Embryonic facial prominence (tissue), 1 donor: Measurements from ENCODE around the gene ATP13A5.

Source experiments
- DNase-seq: peaks from one replicate; pipeline ENCODE4 v3.0.0-alpha.2; 2016; ENCODE audit errors: extremely low spot score

Gene ATP13A5, protein sequence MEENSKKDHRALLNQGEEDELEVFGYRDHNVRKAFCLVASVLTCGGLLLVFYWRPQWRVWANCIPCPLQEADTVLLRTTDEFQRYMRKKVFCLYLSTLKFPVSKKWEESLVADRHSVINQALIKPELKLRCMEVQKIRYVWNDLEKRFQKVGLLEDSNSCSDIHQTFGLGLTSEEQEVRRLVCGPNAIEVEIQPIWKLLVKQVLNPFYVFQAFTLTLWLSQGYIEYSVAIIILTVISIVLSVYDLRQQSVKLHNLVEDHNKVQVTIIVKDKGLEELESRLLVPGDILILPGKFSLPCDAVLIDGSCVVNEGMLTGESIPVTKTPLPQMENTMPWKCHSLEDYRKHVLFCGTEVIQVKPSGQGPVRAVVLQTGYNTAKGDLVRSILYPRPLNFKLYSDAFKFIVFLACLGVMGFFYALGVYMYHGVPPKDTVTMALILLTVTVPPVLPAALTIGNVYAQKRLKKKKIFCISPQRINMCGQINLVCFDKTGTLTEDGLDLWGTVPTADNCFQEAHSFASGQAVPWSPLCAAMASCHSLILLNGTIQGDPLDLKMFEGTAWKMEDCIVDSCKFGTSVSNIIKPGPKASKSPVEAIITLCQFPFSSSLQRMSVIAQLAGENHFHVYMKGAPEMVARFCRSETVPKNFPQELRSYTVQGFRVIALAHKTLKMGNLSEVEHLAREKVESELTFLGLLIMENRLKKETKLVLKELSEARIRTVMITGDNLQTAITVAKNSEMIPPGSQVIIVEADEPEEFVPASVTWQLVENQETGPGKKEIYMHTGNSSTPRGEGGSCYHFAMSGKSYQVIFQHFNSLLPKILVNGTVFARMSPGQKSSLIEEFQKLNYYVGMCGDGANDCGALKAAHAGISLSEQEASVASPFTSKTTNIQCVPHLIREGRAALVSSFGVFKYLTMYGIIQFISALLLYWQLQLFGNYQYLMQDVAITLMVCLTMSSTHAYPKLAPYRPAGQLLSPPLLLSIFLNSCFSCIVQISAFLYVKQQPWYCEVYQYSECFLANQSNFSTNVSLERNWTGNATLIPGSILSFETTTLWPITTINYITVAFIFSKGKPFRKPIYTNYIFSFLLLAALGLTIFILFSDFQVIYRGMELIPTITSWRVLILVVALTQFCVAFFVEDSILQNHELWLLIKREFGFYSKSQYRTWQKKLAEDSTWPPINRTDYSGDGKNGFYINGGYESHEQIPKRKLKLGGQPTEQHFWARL

DNA sequence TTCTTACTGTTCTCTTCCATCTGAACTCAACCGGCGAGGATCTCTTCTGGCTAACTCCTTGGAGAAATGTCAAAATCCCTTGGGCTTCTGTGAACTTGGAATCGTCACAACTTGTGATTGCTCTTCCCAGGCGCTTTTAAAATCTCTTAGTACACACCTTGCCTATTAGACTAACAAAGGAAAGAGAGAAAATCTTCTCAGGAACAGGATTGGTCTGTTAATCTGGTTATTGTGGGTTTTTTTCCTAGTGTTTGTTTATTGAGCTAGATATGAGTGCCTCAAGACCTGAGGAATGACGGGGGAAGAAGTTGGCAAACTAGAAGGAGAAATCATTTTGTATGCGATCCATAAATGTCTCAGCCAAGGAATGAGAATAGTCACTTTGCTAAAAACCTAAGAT is at the start of gene ATP13A5:
Gene ATP13A5 (minus strand): TSS at position 48 of the 400 bp plus-strand sequence. CDS start 28 bp downstream, at position 20.
- no peak for DNase-seq

DNA sequence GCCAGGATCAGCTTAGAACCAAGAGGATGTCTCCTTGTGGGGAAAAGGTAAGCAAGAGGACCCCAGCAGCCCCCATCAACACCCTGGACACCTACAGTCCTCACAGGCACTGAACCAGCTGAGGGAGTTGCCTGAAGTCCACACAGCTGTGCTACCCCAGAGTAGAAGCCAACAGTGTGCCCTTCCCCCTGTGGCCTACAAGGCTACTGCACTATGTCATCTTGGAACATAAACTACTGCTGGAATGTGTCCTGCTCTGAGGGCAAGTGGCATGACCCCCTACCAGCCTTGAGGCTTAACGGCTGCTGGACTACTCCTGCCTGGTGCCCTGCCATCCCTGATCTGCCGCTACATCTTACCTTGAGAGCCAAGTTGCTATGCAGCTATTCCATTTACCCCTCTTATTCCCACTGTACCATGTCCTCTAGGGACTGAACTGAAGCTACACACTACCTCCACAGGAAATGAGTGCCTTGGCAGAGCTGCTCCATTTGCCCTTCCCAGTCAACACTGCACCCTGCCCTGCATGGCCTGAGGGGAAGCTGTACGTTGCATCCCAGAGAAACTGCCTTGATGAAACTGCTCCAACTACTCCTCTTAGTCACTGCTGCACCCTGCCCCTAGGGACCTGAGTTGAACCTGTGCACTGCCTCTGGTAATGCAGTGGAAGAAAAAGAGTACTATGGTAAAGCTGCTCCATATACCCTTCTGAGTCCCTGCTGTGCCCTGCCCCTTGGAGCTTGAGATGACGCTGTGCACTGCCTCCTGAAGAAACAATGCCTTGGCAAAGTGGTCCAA is 40.2 kb upstream of the ATP13A5 start:
- DNase-seq: no peak

DNA sequence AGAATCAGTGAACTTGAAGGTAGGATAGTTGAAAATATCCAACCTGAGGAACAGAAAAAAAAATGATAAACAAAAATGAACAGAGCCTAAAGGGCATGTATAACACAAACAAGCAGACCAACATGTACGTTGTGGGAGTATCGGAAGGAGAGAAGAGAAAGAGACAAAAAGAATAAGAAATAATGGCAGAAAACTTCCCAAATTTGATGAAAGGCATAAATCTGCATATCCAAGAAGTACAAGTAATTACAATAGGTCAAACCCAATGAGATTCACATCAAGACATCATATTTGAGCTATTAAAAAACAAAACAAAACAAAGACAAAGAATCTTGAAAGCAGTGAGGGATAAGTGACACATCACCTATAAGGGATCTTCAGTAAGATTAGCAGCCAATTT is 38.1 kb upstream of the ATP13A5 start:
- no peak for DNase-seq

DNA sequence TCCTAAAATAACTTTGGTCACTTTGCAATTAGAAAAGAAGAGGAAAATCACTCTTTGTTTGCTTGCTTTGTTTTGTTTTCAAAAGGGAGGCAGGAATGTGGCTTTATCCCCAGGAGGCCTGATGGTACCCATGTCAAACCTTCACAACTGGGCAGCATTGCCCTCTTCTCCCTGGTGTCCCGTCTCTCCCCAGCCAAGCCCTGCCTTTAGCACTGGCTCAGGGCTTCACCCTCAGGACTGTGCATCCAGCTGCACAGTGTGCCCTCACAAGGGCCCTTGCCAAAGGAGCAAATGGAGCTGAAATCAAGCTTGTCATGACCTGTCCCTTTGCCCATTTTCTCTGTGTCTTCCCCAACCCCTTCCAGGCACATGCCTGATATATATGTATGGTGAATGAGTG is 29.1 kb upstream of the ATP13A5 start:
- DNase-seq: no peak

DNA sequence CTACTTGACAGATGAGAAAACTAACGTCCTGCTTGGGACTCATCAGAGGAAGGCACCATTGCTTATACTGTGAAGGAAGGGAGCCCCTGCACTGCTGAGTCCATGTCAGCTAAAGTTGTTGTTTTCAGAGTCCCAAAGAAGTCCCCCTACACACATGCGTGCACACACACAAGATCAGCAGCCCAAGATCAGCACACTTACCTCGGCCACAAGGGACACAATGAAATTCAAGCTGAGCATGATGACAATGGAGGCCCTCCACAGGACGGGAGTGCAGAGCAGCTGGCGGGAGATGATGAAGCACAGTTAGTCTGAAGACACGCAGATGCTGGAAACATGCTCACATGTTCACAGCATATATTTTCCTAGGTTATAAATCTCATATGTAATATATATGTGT is 28.6 kb upstream of the ATP13A5 start:
- no peak for DNase-seq

DNA sequence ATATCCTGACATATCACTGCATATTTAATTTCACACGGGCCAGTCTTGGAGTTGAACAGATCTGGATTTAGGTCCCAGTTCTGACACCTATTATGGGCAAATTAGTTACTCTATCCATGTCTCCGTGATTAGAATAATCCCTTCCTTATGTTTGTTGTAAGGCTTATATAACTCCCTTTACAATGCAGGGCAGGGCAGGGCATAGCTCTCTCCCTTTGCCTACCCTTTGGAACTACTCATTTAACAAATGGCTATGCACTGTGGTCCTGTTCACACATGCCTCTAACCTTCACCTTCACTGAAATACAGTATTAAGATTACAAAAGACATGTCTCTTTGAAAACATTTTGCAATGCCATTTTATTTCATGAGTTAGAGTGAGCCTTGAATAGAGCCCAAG is 24.8 kb upstream of the ATP13A5 start:
- DNase-seq: no peak

DNA sequence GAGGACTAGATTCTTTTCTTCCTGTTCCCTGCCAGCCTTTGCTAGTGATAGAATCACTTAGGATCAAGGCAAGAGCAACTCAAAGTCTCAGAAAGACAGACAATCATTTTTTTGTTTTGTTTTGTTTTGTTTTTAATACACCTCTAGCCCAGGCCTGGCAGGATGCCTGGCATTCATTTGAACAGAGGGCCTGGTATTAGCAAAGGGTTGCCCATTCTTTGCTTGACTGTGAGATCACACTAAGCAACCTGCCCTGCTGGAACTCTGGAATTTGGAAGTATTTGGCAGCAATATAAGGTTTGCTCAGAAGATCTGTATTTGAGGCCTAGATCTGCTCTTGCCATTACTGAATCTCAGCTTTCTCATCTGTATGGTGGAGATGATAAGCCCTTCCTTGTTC is 21.8 kb upstream of the ATP13A5 start:
- no peak for DNase-seq

DNA sequence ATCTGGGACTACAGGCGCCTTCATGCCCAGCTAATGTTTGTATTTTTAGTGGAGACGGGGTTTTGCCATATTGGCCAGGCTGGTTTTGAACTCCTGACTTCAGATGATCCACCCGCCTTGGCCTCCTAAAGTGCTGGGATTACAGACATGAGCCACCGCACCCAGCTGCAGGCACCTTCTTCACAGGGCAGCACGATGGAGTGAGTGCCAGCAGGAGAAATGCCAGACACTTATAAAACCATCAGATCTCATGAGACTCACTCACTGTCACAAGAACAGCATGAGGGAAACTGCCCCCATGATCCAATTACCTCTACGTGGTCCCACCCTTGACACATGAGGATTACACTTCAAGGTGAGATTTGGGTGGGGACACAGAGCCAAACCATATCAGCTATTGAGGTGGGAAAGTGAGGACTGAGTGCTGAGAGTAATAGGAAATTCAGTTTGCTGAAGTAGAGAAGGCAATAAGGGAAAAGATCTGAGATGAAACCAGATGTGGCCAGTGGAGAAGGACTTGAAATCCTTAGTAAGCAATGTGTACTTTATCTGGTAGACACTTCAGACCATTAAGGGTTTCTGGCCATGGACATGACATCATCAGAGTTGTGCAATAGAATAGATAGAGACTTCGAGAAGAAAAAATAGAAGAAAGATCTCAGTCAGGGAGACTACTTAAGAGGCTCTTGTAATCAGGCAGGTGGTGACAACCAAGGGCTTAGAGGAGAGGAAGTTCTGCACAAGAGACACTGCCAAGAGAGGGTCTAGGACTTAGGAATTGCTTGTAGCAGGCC is 18.1 kb upstream of the ATP13A5 start:
- no peak for DNase-seq

DNA sequence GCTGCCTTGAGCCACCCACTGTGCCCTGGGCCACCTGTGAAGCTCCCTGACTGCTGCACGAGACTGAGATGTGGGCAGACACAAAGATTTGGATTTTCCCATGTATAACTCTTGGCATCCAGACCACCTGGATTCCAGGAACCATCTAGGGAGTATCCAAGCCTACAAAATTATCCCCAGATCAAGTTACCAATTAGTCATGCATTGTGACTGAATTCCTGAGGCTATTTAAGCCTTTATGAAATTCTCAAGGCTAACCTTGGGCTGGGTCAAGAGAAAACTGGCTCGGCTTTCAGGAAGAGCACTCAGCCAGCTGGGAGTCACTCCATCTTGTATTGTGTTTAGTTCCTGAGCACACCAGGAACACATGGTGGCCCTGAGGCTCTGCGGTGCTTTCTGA is 13.3 kb upstream of the ATP13A5 start:
- DNase-seq: no peak

DNA sequence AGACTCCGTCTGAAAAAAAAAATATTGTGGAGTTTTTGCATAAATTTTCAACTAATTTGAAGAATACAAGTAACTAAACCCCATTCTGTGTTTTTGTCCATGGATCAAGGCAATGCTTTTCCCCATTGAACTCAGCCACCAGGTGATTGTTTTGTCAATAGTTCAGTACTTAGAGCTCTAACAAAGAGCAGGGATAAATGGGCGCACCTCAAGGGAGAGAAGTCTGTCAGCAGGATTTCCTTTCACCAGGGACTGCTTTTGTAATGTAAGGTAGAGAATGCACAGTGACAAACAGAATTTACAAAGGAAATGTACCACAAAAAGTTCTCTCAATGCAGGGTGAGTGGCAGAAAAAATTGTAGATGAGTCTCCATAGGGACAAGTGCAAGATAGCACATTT is 10.8 kb upstream of the ATP13A5 start:
- no peak for DNase-seq

DNA sequence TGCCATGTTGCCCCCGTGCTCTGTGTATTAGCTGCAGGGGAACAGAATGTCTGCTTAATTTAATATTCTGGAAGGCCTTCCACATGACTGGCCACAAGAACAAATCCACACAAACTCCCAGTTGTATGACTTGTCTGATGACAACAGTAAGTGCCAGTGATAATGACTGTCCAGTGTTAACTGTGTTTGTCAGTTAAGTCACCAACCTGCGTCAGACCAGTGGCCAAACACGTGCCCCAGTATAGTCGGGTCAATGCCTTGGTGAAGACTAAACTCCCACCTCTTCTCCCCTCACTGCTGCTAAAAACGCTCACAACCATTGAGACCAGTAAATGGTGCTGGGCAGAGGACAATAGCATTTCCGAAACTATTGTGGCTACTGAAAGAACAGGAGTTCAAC is 9.8 kb upstream of the ATP13A5 start:
- DNase-seq: no peak

DNA sequence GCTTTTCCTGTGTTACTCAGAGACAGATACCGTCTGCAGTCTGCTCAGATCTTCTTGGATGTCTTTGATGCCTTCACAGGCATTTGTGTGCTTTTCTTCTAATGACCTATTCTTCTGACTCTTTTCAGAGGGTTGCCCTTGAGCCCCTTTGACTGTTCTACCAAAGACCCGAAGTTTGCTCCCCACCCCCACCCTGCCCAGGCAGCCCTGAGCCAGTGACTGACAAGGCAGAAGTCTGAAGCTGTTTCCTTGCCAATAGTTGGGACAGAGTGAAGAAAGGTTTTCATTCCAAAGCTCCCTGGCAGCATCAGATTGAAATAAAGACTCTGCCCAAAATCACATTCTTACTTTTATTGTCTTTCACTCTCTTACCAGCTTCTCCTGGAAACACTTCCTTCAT is 9.0 kb upstream of the ATP13A5 start:
- DNase-seq: no peak

DNA sequence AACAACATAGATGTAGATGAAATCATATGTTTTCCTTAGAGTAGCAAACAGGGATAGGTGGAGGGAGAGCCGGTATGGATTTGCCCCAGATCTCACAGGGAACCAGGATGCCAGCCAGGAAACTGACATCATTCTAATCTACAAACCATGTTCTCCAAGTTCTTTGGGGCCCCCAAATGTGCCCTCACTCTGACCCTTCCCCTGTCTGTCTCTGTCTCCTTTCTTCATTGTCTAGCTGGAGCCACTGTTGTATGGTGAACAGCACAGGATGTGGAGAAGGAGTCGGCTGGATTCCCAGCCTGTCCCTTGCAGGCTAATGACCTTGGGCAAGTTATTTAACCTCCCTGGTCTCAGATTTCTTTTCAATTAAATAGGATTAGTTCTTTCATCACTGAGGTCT is 962 bp downstream of the ATP13A5 start:
- no peak for DNase-seq

DNA sequence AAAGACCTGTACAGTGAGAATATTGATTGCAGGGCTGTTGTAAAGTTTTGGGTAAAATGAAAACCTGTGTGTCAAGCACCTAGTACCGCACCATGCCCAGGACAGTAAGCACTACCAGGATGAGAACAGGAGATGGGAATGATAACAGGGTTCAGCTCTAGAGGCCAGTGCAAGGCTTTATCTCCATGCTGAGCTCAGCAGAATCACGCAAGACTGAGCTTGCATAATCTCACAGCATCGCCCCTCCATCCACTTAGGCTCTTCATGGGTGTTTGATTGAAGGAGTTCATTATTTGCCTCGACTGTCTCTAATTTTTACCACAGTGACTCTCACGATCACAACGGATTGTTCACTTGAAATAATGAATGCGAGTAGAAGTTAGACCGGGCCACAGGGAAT is 2.9 kb downstream of the ATP13A5 start:
- no peak for DNase-seq

DNA sequence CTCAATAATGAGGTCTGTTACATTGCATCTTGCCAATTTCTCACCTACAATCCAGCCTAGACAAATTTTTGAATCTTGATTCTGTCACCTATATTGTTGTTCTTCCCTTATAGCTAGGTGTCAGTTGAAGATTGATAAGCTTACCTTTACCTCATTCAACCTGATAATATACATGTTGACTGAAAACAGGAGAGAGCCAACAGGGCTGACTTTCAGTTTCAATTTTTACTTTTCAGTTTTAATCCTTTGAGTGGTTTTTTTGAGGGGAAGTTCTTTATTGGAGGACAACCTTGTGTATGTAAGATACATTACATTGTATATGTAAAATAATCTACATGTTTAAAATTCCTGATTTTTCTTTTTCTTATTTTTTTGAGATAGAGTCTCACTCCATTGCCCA is 5.8 kb downstream of the ATP13A5 start:
- no peak for DNase-seq

DNA sequence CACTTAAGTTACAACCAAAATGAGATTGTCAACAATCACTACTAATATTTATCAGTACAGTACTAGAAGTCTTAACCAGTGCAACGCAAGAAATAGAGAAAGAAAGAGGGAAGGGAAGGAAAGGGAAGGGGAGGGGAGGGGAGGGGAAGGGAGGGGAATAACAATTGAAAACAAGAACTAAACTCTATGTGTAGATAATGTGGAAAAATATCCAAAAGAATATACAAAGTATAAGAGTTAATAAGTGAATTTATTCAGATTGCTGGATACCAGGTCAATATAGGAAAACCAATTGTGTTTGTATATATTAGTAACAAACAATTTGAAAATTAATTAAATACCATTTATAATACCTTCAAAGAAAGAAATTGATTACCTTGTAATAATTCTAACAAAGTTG is 10.7 kb downstream of the ATP13A5 start:
- no peak for DNase-seq

DNA sequence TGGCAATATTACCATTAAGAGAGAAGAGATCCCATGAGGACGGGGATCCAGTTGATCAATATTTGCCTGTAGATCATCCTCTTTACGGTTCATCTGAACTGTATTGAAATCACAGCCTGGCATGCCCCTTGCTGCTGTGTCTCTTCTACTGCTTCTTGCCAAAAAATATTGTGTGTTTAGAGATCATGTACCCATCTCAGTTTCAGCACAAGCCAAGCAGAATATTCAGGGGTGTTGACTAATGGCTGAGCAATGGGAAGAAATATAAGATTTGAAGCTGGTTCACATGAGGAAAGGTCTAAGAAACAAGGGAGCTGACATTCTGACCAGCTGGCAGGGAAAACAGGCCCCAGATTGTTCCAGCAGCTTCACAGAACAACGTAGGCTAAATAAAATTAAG is 21.3 kb downstream of the ATP13A5 start:
- DNase-seq: no peak

DNA sequence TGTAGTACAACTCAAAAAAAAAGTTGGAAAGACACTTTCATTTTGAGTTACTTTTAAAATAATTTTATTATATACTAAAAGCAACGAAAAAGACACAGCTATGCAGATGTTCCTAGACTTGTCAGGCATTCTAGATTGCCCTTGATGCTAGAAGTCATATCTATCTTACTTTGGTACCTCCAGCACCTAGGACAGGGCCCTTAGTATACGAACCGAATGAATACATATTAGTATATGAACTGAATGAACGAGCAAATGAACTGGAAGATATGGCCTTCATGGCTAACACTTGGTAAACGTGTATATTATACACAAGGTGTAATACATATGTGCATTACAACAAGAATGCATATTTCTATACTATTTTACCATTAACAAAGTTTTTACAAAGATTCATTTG is 24.1 kb downstream of the ATP13A5 start:
- no peak for DNase-seq

DNA sequence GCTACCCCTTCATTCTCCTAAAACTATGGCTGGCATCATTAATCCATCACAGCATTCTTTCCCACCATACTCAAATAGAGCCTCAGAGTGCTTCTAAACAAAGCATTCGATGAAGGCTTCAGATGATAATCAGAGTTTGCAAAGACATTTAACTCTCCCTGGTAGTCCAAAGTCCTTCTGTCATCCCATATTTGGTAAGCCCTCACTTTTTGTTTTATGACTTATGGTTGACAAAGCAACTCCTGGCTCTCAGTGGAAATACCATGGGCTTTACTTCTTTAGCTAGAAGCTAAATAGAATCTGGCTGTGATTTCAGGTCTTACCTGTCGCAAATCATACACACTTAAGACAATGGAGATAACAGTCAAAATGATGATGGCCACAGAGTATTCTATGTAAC is 27.8 kb downstream of the ATP13A5 start:
- DNase-seq: no peak

DNA sequence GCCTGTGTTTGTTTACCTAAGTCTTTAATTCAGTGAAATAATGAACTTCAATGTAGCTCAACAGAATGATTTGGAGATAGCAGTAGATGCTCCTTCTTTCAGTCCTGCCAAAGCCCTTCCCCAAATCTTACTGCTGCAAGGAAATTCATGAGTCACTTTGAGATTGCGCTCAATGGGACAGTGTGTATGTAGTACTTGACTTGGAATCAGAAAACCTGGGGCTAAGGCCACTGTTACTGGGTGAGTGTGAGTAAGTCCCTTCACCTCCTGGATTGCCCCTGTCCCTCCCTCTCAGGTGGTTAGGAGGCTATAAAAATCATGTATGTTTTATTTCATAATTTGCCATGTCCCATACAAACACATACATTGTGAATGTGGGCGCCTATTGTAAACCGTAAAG is 29.9 kb downstream of the ATP13A5 start:
- no peak for DNase-seq
